Transverse colon (tissue), 4 donors: ENCODE measurements around the gene ANK3. TPM values are rescaled to one million over a fixed set of nuclear protein-coding genes. Genes with fewer than 3 reads are reported as not detected.

Source experiments
- DNase-seq: peaks from one replicate; pipeline ENCODE4 v3.0.0-alpha.2; 2019
- H3K27ac ChIP-seq, 4 donors: fragments of 200-600 bp; sonication (generic); 2 replicates each; pipeline ENCODE4 v1.5.1; 2016 to 2018; ENCODE audit warnings: inconsistent platforms in 4 of 4
- H3K27me3 ChIP-seq: fragments of 200-600 bp; sonication (generic); 2 replicates; pipeline ENCODE4 v1.5.1; 2017; ENCODE audit warnings: inconsistent platforms
- H3K36me3 ChIP-seq, 4 donors: fragments of 200-600 bp; sonication (generic); 2 replicates each; pipeline ENCODE4 v1.5.1; 2017 to 2019; ENCODE audit warnings: inconsistent platforms in 4 of 4
- H3K4me1 ChIP-seq, 4 donors: fragments of 200-600 bp; sonication (generic); 2 replicates each; pipeline ENCODE4 v1.5.1; 2017 to 2020; ENCODE audit warnings: inconsistent platforms in 4 of 4
- H3K4me3 ChIP-seq, 4 donors: fragments of 200-600 bp; sonication (generic); 1 replicate in 1 of 4; 2 replicates in 3 of 4; pipeline versions ENCODE4 v1.5.1 to v1.6.1; 2017 to 2019; ENCODE audit warnings: inconsistent platforms in 4 of 4
- H3K9me3 ChIP-seq, 2 donors: fragments of 200-600 bp; sonication (generic); 2 replicates each; pipeline ENCODE4 v1.5.1; 2017 to 2019; ENCODE audit warnings: inconsistent platforms in 2 of 2
- CTCF ChIP-seq, 5 experiments: fragments of 200-600 bp in 3 of 5; fragments of 450-650 bp in 2 of 5; sonication (generic) in 3 of 5; IDR thresholded peaks; 1 replicate in 2 of 5; 2 replicates in 3 of 5; pipeline ENCODE4 v1.5.1; 2016 to 2017; ENCODE audit warnings: antibody characterized with exemption in 5 of 5, inconsistent platforms in 3 of 5, mild to moderate bottlenecking in 2 of 5, moderate library complexity in 1 of 5
- EP300 ChIP-seq: sonication (generic); formaldehyde crosslinking; IDR thresholded peaks from one replicate; pipeline ENCODE4 v1.6.1; 2017; ENCODE audit warnings: antibody characterized with exemption, low read depth
- POLR2A ChIP-seq: fragments of 450-650 bp; IDR thresholded peaks from one replicate; pipeline ENCODE4 v1.6.1; 2016; ENCODE audit warnings: antibody characterized with exemption, mild to moderate bottlenecking, moderate library complexity
- POLR2AphosphoS5 ChIP-seq, 3 donors: sonication (generic); formaldehyde crosslinking; IDR thresholded peaks; one replicate each; pipeline ENCODE4 v1.6.1; 2016; ENCODE audit warnings: antibody characterized with exemption in 3 of 3
- WGBS, 2 donors: methylation state at CpG; one replicate each; pipeline ENCODE4 v1.1.5; 2018; ENCODE audit warnings: low coverage in 1 of 2; 5-methylcytosine and 5-hydroxymethylcytosine counted together
- in situ Hi-C, 4 donors: fragments of 200-750 bp; cut with MboI; loops; one replicate each; pipeline versions ENCODE4 v1.15.0 to v1.15.1; 2017; ENCODE audit warnings: low sequenced_read_pairs in 3 of 4, low pct_ligation_motif_present in 1 of 4, low pct_unique_long_range_greater_than_20kb in 1 of 4
- intact Hi-C: fragments of 100-400 bp; cut with DNase I; formaldehyde crosslinking; loops from one replicate; pipeline ENCODE4 v1.15.1; 2023; ENCODE audit warnings: low total_unique reads
- total RNA-seq, 4 donors: library from RNA; depleted of rRNA; stranded (reverse); fragments of >200 nt; gene quantifications; one replicate each; pipeline ENCODE4 v1.1.0, GENCODE V29; 2016

The ANK3 gene
- total RNA-seq = 100 to 1,000 TPM in 3 of 4 donors, 10 to 100 TPM in 1; 41.2 to 230 (median 172) TPM

GRCh38 chr10:60389413-60390025, at the start of gene ANK3:
TSS of gene ANK3 (minus strand) at chr10:60389875. CDS start at chr10:60389538, 337 bp downstream.
- H3K27me3 ChIP-seq = no peaks in the 10 kb centered on the region
- intact Hi-C loops = no loop called here
- H3K36me3 ChIP-seq = no peaks in the 10 kb centered on the region
- DNase-seq = no peak
- H3K9me3 ChIP-seq = no peaks in the 10 kb centered on the region
- TF ChIP-seq POLR2A (no peak), CTCF (IDR thresholded peaks at IDR 0.05) (no peak), POLR2AphosphoS5 (IDR thresholded peaks at IDR 0.05) (no peak), EP300 (no peak)
- H3K4me3 ChIP-seq = no peak within 1 kb of the TSS
- WGBS, 2 donors = 86 to 88% methylated on average over 6 to 10 of the region's 10 CpGs
- in situ Hi-C loops = no loop called here
- peak within 1 kb of the TSS in 3 of 4 donors; percentile 3 to 30 (median 27) for H3K27ac ChIP-seq
- peaks cover 0 to 23% (median 6%) of the 10 kb centered on the region in 4 donors for H3K4me1 ChIP-seq

DNA sequence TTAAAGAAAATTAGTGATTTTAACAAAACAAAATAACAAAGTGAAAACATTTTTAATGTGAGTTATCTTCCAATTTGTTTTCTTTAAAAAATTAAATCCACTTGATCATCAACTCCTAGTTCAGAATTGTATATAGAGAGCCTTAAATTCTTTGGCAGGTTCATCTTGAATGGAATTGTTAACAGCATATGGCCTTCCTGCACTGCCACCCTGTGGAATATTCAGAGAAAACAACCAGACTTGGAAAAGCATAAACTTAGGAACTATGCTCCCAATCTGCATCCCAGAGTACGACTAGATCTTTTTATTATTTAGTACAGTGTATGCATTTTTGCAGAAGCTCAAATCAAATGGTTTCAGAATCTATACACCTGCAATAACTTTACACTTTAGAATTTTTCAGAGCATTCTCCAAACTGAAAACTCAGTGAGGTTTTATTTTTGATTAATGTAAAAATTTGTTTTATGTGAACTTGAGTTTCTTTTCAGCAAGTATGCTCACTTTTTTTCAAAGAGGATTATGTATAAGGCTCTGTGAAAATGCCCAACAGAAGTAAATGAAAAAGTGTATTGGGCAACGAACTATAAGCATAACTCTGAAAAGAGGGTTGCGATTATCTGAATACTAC, 44.9 kb upstream of the ANK3 start:
- 52 to 62% methylated on average over 3 of the region's 3 CpGs for WGBS, 2 donors
- TF ChIP-seq EP300 = no peak
- peak; percentile 60 to 77 (median 64) for TF ChIP-seq CTCF (IDR thresholded peaks at IDR 0.05)
- no peaks in the 10 kb centered on the region for H3K9me3 ChIP-seq
- intact Hi-C loops (loop anchor here (10.0 kb wide), 1 partner anchor 320 kb away; no protein-coding TSS in a partner anchor), in situ Hi-C loops (loop anchor here (10.0 to 25.0 kb wide), 6 partner anchors 220 to 340 kb away; no protein-coding TSS in a partner anchor)
- H3K36me3 ChIP-seq = no peaks in the 10 kb centered on the region
- H3K4me3 ChIP-seq = no peak overlapping the region
- peak; percentile 28 for DNase-seq
- H3K27me3 ChIP-seq = no peaks in the 10 kb centered on the region
- H3K27ac ChIP-seq = no peak overlapping the region
- H3K4me1 ChIP-seq = peaks cover 7 to 14% (median 10%) of the 10 kb centered on the region in 4 donors

DNA sequence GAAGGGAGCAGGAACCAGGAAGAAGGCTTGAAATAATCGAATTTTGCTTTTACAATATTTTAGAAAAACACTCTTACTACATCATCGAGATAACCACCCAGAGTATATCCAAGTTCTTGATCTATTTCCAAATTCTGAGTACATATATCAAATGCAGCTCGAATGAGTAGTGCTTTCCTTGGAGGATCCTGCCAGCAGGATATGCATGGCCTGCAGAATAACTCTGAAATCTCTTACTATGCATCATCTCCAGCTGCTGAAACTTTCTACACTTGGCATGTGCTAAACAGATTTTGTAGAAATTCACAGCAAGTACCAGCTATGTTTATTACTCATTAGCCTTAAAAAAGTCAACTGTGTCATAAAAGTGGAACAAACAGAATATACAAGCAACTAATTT, 44.0 kb upstream of the ANK3 start:
- in situ Hi-C loops = loop anchor here (10.0 to 25.0 kb wide), 6 partner anchors 219 to 339 kb away; no protein-coding TSS in a partner anchor
- peak overlapping the region in 1 of 4 donors; percentile 16 for H3K27ac ChIP-seq
- no peaks in the 10 kb centered on the region for H3K27me3 ChIP-seq
- H3K36me3 ChIP-seq = no peaks in the 10 kb centered on the region
- peaks cover 7 to 21% (median 12%) of the 10 kb centered on the region in 4 donors for H3K4me1 ChIP-seq
- H3K4me3 ChIP-seq = no peak overlapping the region
- WGBS, 2 donors = 29 to 34% methylated on average over 3 of the region's 3 CpGs
- no peak for DNase-seq
- intact Hi-C loops = loop anchor here (10.0 kb wide), 1 partner anchor 319 kb away; no protein-coding TSS in a partner anchor
- TF ChIP-seq POLR2AphosphoS5 (IDR thresholded peaks at IDR 0.05) = no peak
- no peak for TF ChIP-seq EP300
- TF ChIP-seq CTCF (IDR thresholded peaks at IDR 0.05) = no peak
- TF ChIP-seq POLR2A = no peak
- H3K9me3 ChIP-seq = no peaks in the 10 kb centered on the region

DNA sequence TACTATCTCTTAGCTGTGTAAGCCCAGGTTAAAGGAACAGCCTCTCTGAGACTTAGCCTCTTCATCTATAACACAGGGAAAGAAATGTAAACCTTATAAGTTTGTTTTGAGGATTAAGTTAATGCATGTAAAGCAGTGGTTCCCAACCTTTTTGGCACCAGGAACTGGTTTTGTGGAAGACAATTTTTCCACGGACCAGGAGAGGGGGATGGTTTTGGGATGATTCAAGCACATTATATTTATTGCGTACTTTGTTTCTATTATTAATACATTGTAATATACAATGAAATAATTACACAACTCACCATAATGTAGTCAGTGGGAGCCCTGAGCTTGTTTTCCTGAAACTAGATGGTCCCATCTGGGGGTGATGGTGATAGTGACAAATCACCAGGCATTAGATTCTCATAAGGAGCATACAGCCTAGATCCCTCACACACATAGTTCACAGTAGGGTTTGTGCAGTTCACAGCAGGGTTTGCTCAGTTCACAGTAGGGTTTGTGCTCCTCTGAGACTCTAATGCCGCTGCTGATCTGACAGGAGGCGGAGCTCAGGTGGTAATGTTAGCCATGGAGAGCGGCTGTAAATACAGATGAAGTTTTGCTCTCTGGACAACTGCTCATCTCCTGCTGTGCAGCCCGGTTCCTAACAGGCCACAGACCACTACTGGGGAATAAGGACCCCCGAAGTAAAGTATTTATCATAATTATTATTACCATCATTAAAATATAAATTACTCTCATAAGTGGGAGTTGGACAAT, 41.3 kb upstream of the ANK3 start:
- no peak for DNase-seq
- H3K36me3 ChIP-seq = no peaks in the 10 kb centered on the region
- in situ Hi-C loops = loop anchor here (10.0 to 25.0 kb wide), 6 partner anchors 216 to 336 kb away; no protein-coding TSS in a partner anchor
- H3K4me1 ChIP-seq = peaks cover 7 to 21% (median 12%) of the 10 kb centered on the region in 4 donors
- intact Hi-C loops = loop anchor here (10.0 kb wide), 1 partner anchor 316 kb away; no protein-coding TSS in a partner anchor
- H3K9me3 ChIP-seq = no peaks in the 10 kb centered on the region
- H3K27ac ChIP-seq = no peak overlapping the region
- TF ChIP-seq CTCF (IDR thresholded peaks at IDR 0.05) = no peak
- TF ChIP-seq POLR2AphosphoS5 (IDR thresholded peaks at IDR 0.05) = no peak
- no peak for TF ChIP-seq EP300
- TF ChIP-seq POLR2A = no peak
- no peak overlapping the region for H3K4me3 ChIP-seq
- H3K27me3 ChIP-seq = no peaks in the 10 kb centered on the region
- WGBS, 2 donors = 67 to 73% methylated on average over 1 to 7 of the region's 7 CpGs
